H1 (cell line): Measurements from ENCODE around the gene POLN. TPM values are rescaled to one million over a fixed set of nuclear protein-coding genes. Genes with fewer than 3 reads are reported as not detected.

Experiments used
- CTCF ChIA-PET: fragments of 300-600 bp; sonication (Branson Sonifier 250); formaldehyde crosslinking; loops from one replicate; lab custom pipeline; 2021; ENCODE audit not compliant: partially characterized antibody; lab: Charles Lee
- POLR2A ChIA-PET: fragments of 300-600 bp; sonication (Branson Sonifier 250); formaldehyde crosslinking; loops from one replicate; lab custom pipeline; 2021; ENCODE audit warnings: inconsistent platforms; ENCODE audit not compliant: partially characterized antibody; lab: Charles Lee
- DNase-seq, 2 experiments: peaks; one replicate each; pipeline versions ENCODE4 v3.0.0 to v3.0.0-alpha.2; 2010 to 2022; ENCODE audit warnings: low spot score in 2 of 2, low read depth in 1 of 2, mixed read lengths in 1 of 2
- FAIRE-seq: peaks from 2 replicates; lab custom pipeline; 2011; peaks lifted over from hg19 to GRCh38; lab: Jason Lieb, UNC
- H2AFZ ChIP-seq: 2 replicates; pipeline ENCODE4 v1.8.1; 2012; ENCODE audit warnings: low read length, inconsistent platforms
- H2AK5ac ChIP-seq: 2 replicates; pipeline ENCODE4 v1.6.1; 2013; ENCODE audit warnings: low read depth, low read length
- H2BK120ac ChIP-seq: replicated peaks from 2 replicates; pipeline ENCODE3; 2013; ENCODE audit warnings: low read depth, low read length, inconsistent platforms
- H2BK12ac ChIP-seq: 2 replicates; pipeline ENCODE4 v1.6.1; 2013; ENCODE audit warnings: low read depth, low read length
- H2BK15ac ChIP-seq: 2 replicates; pipeline ENCODE4 v1.6.1; 2013; ENCODE audit warnings: low read length
- H2BK20ac ChIP-seq: 2 replicates; pipeline ENCODE4 v1.6.1; 2013; ENCODE audit warnings: low read length
- H2BK5ac ChIP-seq: 2 replicates; pipeline ENCODE4 v1.6.1; 2013; ENCODE audit warnings: low read depth, low read length
- H3K14ac ChIP-seq: 2 replicates; pipeline ENCODE4 v1.6.1; 2013; ENCODE audit warnings: inconsistent platforms; ENCODE audit not compliant: insufficient read length
- H3K18ac ChIP-seq: 2 replicates; pipeline ENCODE4 v1.6.1; 2013; ENCODE audit warnings: low read length; ENCODE audit errors: extremely low read depth
- H3K23ac ChIP-seq: 2 replicates; pipeline ENCODE4 v1.6.1; 2013; ENCODE audit warnings: inconsistent platforms; ENCODE audit not compliant: insufficient read length
- H3K23me2 ChIP-seq: 2 replicates; pipeline ENCODE4 v1.6.1; 2013; ENCODE audit warnings: low read depth, low read length
- H3K27ac ChIP-seq: 2 replicates; pipeline ENCODE4 v1.6.1; 2011; ENCODE audit warnings: low read depth, low read length, inconsistent platforms
- H3K27me3 ChIP-seq, 4 experiments: replicated peaks in 1 of 4; 1 replicate in 1 of 4; 2 replicates in 3 of 4; pipeline versions ENCODE4 v1.6.1 to v1.8.1; 2011 to 2013; ENCODE audit warnings: low read length in 3 of 4, mild to moderate bottlenecking in 3 of 4, inconsistent platforms in 2 of 4, mixed read lengths in 2 of 4, moderate library complexity in 1 of 4; ENCODE audit not compliant: control insufficient read depth in 3 of 4, insufficient read depth in 3 of 4; ENCODE audit errors: extremely low read depth in 1 of 4
- H3K36me3 ChIP-seq, 4 experiments: 2 replicates each; pipeline versions ENCODE4 v1.6.1 to v1.8.1; 2011 to 2013; ENCODE audit warnings: mild to moderate bottlenecking in 4 of 4, low read length in 3 of 4, moderate library complexity in 2 of 4, control low read depth in 1 of 4, inconsistent platforms in 1 of 4; ENCODE audit not compliant: insufficient read depth in 4 of 4, control insufficient read depth in 2 of 4
- H3K4ac ChIP-seq: replicated peaks from 2 replicates; pipeline ENCODE3; 2013; ENCODE audit warnings: low read length, low read depth, mixed read lengths, inconsistent platforms; ENCODE audit not compliant: insufficient read length
- H3K4me1 ChIP-seq, 4 experiments: replicated peaks in 1 of 4; 1 replicate in 1 of 4; 2 replicates in 3 of 4; pipeline versions ENCODE4 v1.6.1 to v1.8.1; 2011 to 2013; ENCODE audit warnings: low read length in 3 of 4, inconsistent platforms in 2 of 4, mixed read lengths in 1 of 4; ENCODE audit not compliant: insufficient read depth in 4 of 4, control insufficient read depth in 3 of 4
- H3K4me2 ChIP-seq, 2 experiments: 2 replicates each; pipeline versions ENCODE4 v1.6.1 to v1.8.1; 2011 to 2013; ENCODE audit warnings: low read depth in 2 of 2, low read length in 2 of 2, control low read depth in 1 of 2, inconsistent platforms in 1 of 2, mild to moderate bottlenecking in 1 of 2; ENCODE audit not compliant: insufficient read depth in 1 of 2
- H3K4me3 ChIP-seq, 4 experiments: fragments of 200-600, 300-600 bp in 1 of 4; sonication (generic), shearing (Covaris generic), sonication (Bioruptor Twin) in 1 of 4; 2 replicates each; pipeline versions ENCODE4 v1.5.1 to v1.8.1; 2011 to 2016; ENCODE audit warnings: low read length in 4 of 4, low read depth in 3 of 4, control low read depth in 2 of 4, inconsistent platforms in 2 of 4, mild to moderate bottlenecking in 2 of 4, mixed read lengths in 1 of 4, moderate library complexity in 1 of 4; ENCODE audit not compliant: insufficient read depth in 2 of 4; ENCODE audit errors: extremely low read depth in 1 of 4
- H3K56ac ChIP-seq: replicated peaks from 2 replicates; pipeline ENCODE3; 2013; ENCODE audit warnings: low read depth, mild to moderate bottlenecking, mixed read lengths, low read length, inconsistent platforms; ENCODE audit not compliant: insufficient read length
- H3K79me1 ChIP-seq: 2 replicates; pipeline ENCODE4 v1.6.1; 2013; ENCODE audit warnings: low read depth, low read length, control low read depth
- H3K79me2 ChIP-seq, 2 experiments: 2 replicates each; pipeline versions ENCODE4 v1.6.1 to v1.8.1; 2012 to 2013; ENCODE audit warnings: low read length in 2 of 2, mild to moderate bottlenecking in 2 of 2, inconsistent platforms in 1 of 2; ENCODE audit not compliant: insufficient read depth in 2 of 2, control insufficient read depth in 1 of 2
- H3K9ac ChIP-seq, 4 experiments: replicated peaks in 1 of 4; 1 replicate in 1 of 4; 2 replicates in 3 of 4; pipeline versions ENCODE4 v1.6.1 to v1.8.1; 2011 to 2013; ENCODE audit warnings: low read depth in 3 of 4, low read length in 3 of 4, control low read depth in 2 of 4, mild to moderate bottlenecking in 2 of 4, moderate library complexity in 2 of 4, inconsistent platforms in 1 of 4; ENCODE audit errors: extremely low read depth in 1 of 4
- H3K9me3 ChIP-seq, 2 experiments: 2 replicates each; pipeline versions ENCODE4 v1.6.1 to v1.8.1; 2012 to 2013; ENCODE audit warnings: mild to moderate bottlenecking in 2 of 2, moderate library complexity in 2 of 2, control low read depth in 1 of 2, inconsistent platforms in 1 of 2, low read depth in 1 of 2, low read length in 1 of 2, mixed read lengths in 1 of 2; ENCODE audit not compliant: insufficient read depth in 2 of 2
- H4K20me1 ChIP-seq, 2 experiments: replicated peaks in 1 of 2; 2 replicates each; pipeline versions ENCODE3 to v1.8.1; 2011 to 2013; ENCODE audit warnings: inconsistent platforms in 2 of 2, low read length in 2 of 2, mild to moderate bottlenecking in 1 of 2; ENCODE audit not compliant: insufficient read depth in 2 of 2, control insufficient read depth in 1 of 2
- H4K5ac ChIP-seq: 2 replicates; pipeline ENCODE4 v1.6.1; 2013; ENCODE audit warnings: low read length, low read depth, mixed read lengths, inconsistent platforms; ENCODE audit not compliant: insufficient read length
- H4K8ac ChIP-seq: 2 replicates; pipeline ENCODE4 v1.8.0; 2013; ENCODE audit warnings: mild to moderate bottlenecking, moderate library complexity, low read length, inconsistent platforms; ENCODE audit not compliant: insufficient read depth; ENCODE audit errors: extremely low read depth
- H4K91ac ChIP-seq: replicated peaks from 2 replicates; pipeline ENCODE3; 2013; ENCODE audit warnings: low read length, mixed read lengths, inconsistent platforms; ENCODE audit not compliant: insufficient read length
- EP300 ChIP-seq, 2 experiments: IDR thresholded peaks; 1 replicate in 1 of 2; 2 replicates in 1 of 2; pipeline ENCODE4 v1.6.1; 2011 to 2012; ENCODE audit warnings: low read depth in 2 of 2, low read length in 2 of 2, mild to moderate bottlenecking in 2 of 2, borderline replicate concordance in 1 of 2, inconsistent platforms in 1 of 2, moderate library complexity in 1 of 2
- HDAC6 ChIP-seq: IDR thresholded peaks from one replicate; pipeline ENCODE4 v1.7.1; 2012; ENCODE audit warnings: low read depth, mild to moderate bottlenecking, inconsistent platforms, low read length, moderate library complexity
- KDM5A ChIP-seq: fragments of 200-600 bp; IDR thresholded peaks from 2 replicates; pipeline ENCODE4 v1.7.1; 2012; ENCODE audit warnings: mild to moderate bottlenecking, low read length, inconsistent platforms, mixed read lengths
- POLR2AphosphoS5 ChIP-seq: IDR thresholded peaks from 2 replicates; pipeline ENCODE4 v1.6.1; 2011; ENCODE audit warnings: low read depth, low read length
- RBBP5 ChIP-seq: IDR thresholded peaks from 2 replicates; pipeline ENCODE4 v1.7.1; 2012; ENCODE audit warnings: low read depth, mild to moderate bottlenecking, inconsistent platforms, low read length, moderate library complexity, borderline replicate concordance
- RNF2 ChIP-seq: fragments of 200-900, 300-1000 bp; sonication (generic); IDR thresholded peaks from 2 replicates; pipeline ENCODE4 v1.7.1; 2016; ENCODE audit warnings: borderline replicate concordance, low read depth, mild to moderate bottlenecking, antibody characterized with exemption, low read length; ENCODE audit not compliant: poor library complexity, severe bottlenecking; ENCODE audit errors: missing control alignments
- WGBS, 2 experiments: shearing (Covaris generic) in 1 of 2; methylation state at CpG; one replicate each; pipeline versions ENCODE4 v1.1.6 to v1.1.7; 2013 to 2015; ENCODE audit warnings: low lambda C conversion rate in 2 of 2, mixed read lengths in 2 of 2, inconsistent platforms in 1 of 2, low coverage in 1 of 2, missing lambda C conversion rate in 1 of 2; ENCODE audit not compliant: insufficient replicate concordance in 2 of 2, insufficient coverage in 1 of 2, insufficient read length in 1 of 2; ENCODE audit errors: extremely low coverage in 1 of 2, missing lambda C conversion rate in 1 of 2; 5-methylcytosine and 5-hydroxymethylcytosine counted together
- polyA plus RNA-seq, 7 experiments: library from polyadenylated mRNA; depleted of rRNA in 3 of 7; stranded (reverse) in 5 of 7; unstranded in 2 of 7; fragments of >200 nt in 5 of 7; fragments of 200-250 nt in 2 of 7; gene quantifications; 1 replicate in 5 of 7; 2 replicates in 1 of 7; 4 replicates in 1 of 7; pipeline versions ENCODE4 v1.2.1 to v1.2.3, GENCODE V29; 2011 to 2013; ENCODE audit warnings: missing spikeins in 2 of 7, mixed read lengths in 2 of 7
- total RNA-seq: library from RNA; stranded (reverse); fragmentation: NEBNext Ultra II Directional; extraction: Animal tissue kit (Norgen Biotek cat#: 25700); gene quantifications from 2 replicates; pipeline ENCODE4 v1.2.1, GENCODE V29; 2021
- TF ChIP-seq, protein P1 (sequence below): IDR thresholded peaks from 2 replicates; pipeline ENCODE4 v1.6.1; 2012; ENCODE audit warnings: inconsistent platforms

The POLN gene
- total and polyA plus RNA-seq, 2 of the 8 experiments (the other 6 are each of a cell fraction or from before 2014, with no cell fraction given), result 0.98 to 1.5 TPM

DNA sequence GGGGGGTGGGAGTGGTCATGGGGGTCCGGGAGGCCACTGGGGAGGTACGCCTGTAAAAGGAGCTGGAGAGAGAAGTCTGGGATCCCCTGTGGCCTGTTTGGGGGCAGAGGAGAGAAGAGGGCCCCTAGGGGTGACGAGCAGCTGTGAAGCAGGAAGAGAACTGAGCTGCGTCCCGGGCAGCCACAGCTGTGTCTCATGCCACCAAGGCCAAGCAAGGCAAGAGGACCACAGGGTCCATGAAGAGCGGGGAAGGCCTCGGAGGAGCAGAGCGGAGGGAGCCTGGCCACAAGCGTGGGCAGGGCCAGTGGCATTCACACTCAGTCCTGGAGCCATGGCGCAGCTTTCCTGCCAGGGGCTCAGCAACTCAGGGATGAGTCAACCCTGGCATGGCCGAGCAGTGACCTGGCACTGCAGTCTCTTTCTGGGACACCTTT is 196.4 kb downstream of the POLN start:
- no peak for FAIRE-seq
- WGBS, 2 experiments, result 92% methylated on average over 9 of the region's 11 CpGs; no CpG with 5 or more reads in 1 of the 2 experiments
- H3K4me2 ChIP-seq, result no peak overlapping the region

More for the DNA sequence above, 196.4 kb downstream of the POLN start:
- H3K9me3 ChIP-seq, result peaks cover 0 to 8% of the 10 kb centered on the region in 2 experiments; a peak in 1 of 4 replicates
- no peaks in the 10 kb centered on the region for H3K36me3 ChIP-seq
- H3K27me3 ChIP-seq, result peaks cover 15 to 34% (median 30%) of the 10 kb centered on the region in 4 experiments
- no peak overlapping the region for H2BK5ac ChIP-seq
- CTCF ChIA-PET, result interaction anchor here (0.6 to 2.6 kb wide), 5 partner anchors 12 to 254 kb away, joined by 3 to 10 read pairs (median 3); partner anchors contain the start of genes NAT8L and NELFA
- H2AK5ac ChIP-seq, result no peak overlapping the region
- H3K79me1 ChIP-seq, result no peaks in the 10 kb centered on the region
- H2BK12ac ChIP-seq, result peak overlapping the region; percentile 9; the same call in 1 of the 2 replicates
- no peak overlapping the region for H3K56ac ChIP-seq
- no peak overlapping the region for H3K4ac ChIP-seq
- no peak overlapping the region for H2BK20ac ChIP-seq
- peaks cover 10% of the 10 kb centered on the region; the same call in 1 of the 2 replicates for H3K23me2 ChIP-seq
- no peak overlapping the region for H2BK15ac ChIP-seq
- H3K14ac ChIP-seq, result no peak overlapping the region
- H3K4me1 ChIP-seq, result peaks cover 0 to 5% (median 3%) of the 10 kb centered on the region in 4 experiments; a peak in 5 of 7 replicates
- no peak overlapping the region for H2BK120ac ChIP-seq
- no peak overlapping the region for H3K23ac ChIP-seq
- H3K79me2 ChIP-seq, result no peaks in the 10 kb centered on the region
- H3K9ac ChIP-seq, result no peak overlapping the region
- H4K20me1 ChIP-seq, result peaks cover 0 to 9% of the 10 kb centered on the region in 2 experiments
- no peak for DNase-seq
- H4K91ac ChIP-seq, result no peak overlapping the region
- no peak overlapping the region for H4K8ac ChIP-seq
- H4K5ac ChIP-seq, result no peak overlapping the region
- TF ChIP-seq EP300 (IDR thresholded peaks at IDR 0.05; ENCODE audit: borderline replicate concordance in 1 of 2, low read depth in 2 of 2, low read length in 2 of 2) (no peak), RBBP5 (no peak), RNF2 (no peak), KDM5A (no peak), POLR2AphosphoS5 (no peak), HDAC6 (no peak)
- TF ChIP-seq, protein P1, sequence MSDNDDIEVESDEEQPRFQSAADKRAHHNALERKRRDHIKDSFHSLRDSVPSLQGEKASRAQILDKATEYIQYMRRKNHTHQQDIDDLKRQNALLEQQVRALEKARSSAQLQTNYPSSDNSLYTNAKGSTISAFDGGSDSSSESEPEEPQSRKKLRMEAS, result no peak
- no peak overlapping the region for H3K27ac ChIP-seq
- POLR2A ChIA-PET, result interaction anchor here (0.6 to 1.1 kb wide), 4 partner anchors 12 to 107 kb away, joined by 3 to 5 read pairs (median 3); no protein-coding TSS in a partner anchor
- no peak overlapping the region for H3K4me3 ChIP-seq
- H2AFZ ChIP-seq, result no peak overlapping the region
- no peak overlapping the region for H3K18ac ChIP-seq
